ENCODE measurements around the gene WNT5B.

The WNT5B gene

DNA sequence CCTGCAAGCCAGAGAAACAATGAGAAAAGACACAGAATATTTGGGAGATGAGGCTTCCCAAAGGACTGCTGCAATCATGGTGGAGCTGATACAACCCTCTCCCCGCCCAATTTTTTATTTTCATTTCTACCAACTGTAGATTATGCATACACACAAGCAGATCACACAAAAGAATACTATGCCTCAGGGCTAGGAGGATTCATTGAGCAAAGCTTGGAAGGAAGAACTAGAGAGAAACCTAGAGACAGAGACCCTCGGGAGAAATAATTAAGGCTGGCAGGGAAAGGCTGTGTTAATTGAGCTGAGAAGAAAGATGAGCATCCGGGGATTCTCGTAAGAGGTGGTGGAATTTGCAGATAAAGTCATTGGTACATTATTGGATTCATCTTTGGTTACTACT is 9.9 kb upstream of the WNT5B start:
- no peak for DNase-seq
- no peak overlapping the region for H3K27ac ChIP-seq (ENCODE audit: low read depth, low read length)
- no peak overlapping the region for H3K18ac ChIP-seq (ENCODE audit: low read length)

DNA sequence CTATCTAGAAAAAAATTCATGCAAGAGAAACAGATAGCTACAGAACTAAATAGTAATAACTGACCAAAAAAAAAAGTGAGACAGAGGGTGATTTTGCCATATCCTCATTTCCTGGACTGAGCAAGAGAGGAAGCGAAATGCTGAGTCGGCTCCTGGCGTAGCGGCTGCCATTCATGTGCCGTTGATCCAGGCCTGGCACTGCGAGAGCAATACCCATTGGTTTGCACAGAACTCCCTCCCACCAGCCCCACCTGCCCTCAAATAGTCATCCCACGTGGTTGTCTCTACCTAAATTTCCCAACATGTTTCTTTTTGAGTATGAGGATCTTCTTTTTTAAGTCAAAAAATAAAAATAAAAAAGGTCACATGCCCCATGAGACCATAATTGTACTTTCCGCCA is 9.4 kb upstream of the WNT5B start:
- Histone ChIP-seq H3K79me1 (ENCODE audit: low read length) (no peaks in the 10 kb centered on the region), H2BK12ac (ENCODE audit: low read length) (no peak overlapping the region), H4K91ac (ENCODE audit: low read depth, low read length) (no peak overlapping the region), H3K14ac (ENCODE audit: low read length) (no peak overlapping the region), H3K9ac (ENCODE audit: low read length) (no peak overlapping the region), H3K9me3 (ENCODE audit: insufficient read depth, low read depth, low read length) (no peaks in the 10 kb centered on the region), H4K12ac (ENCODE audit: low read depth, low read length) (no peak overlapping the region), H2AFZ (ENCODE audit: insufficient read depth, low read length, poor library complexity) (no peak overlapping the region), H3K79me2 (ENCODE audit: control insufficient read depth, insufficient read depth, low read length, poor library complexity) (no peaks in the 10 kb centered on the region), H3K18ac (ENCODE audit: low read length) (no peak overlapping the region), H3K36me3 (ENCODE audit: control insufficient read depth in 1 of 2, insufficient read depth in 2 of 2, low read length in 2 of 2) (no peaks in the 10 kb centered on the region), H3K4me2 (ENCODE audit: low read length) (no peak overlapping the region), H2AK5ac (ENCODE audit: low read length) (no peak overlapping the region), H2BK5ac (ENCODE audit: low read depth, low read length, poor library complexity) (no peak overlapping the region), H3K4me1 (ENCODE audit: control insufficient read depth in 1 of 2, insufficient read depth in 2 of 2, low read length in 2 of 2) (peaks cover 2 to 3% of the 10 kb centered on the region in 2 experiments), H4K8ac (ENCODE audit: low read depth, low read length) (no peak overlapping the region), H3K27ac (ENCODE audit: low read depth, low read length) (no peak overlapping the region), H3K4me3 (ENCODE audit: low read depth, low read length) (no peak overlapping the region), H3K4ac (ENCODE audit: low read depth, low read length) (no peak overlapping the region), H3K23ac (ENCODE audit: low read length) (no peak overlapping the region), H2BK120ac (ENCODE audit: insufficient read depth, low read length, poor library complexity) (no peak overlapping the region), H3K27me3 (ENCODE audit: insufficient read depth, low read length) (no peaks in the 10 kb centered on the region)
- no peak for DNase-seq
- no CpG with 5 or more reads among the region's 8 CpGs for WGBS (ENCODE audit: extremely low coverage, insufficient coverage, insufficient read length)

More for the DNA sequence above, 9.9 kb upstream of the WNT5B start:
- no peak overlapping the region for H3K4me3 ChIP-seq (ENCODE audit: low read depth, low read length)
- no peak overlapping the region for H3K4me2 ChIP-seq (ENCODE audit: low read length)
- H2BK120ac ChIP-seq (ENCODE audit: insufficient read depth, low read length, poor library complexity): no peak overlapping the region
- no peak overlapping the region for H4K8ac ChIP-seq (ENCODE audit: low read depth, low read length)
- H3K79me2 ChIP-seq (ENCODE audit: control insufficient read depth, insufficient read depth, low read length, poor library complexity): no peaks in the 10 kb centered on the region
- no peaks in the 10 kb centered on the region for H3K27me3 ChIP-seq (ENCODE audit: insufficient read depth, low read length)
- H3K4me1 ChIP-seq (ENCODE audit: control insufficient read depth in 1 of 2, insufficient read depth in 2 of 2, low read length in 2 of 2): peaks cover 2 to 3% of the 10 kb centered on the region in 2 experiments
- no peak overlapping the region for H2AFZ ChIP-seq (ENCODE audit: insufficient read depth, low read length, poor library complexity)
- H3K9me3 ChIP-seq (ENCODE audit: insufficient read depth, low read depth, low read length): no peaks in the 10 kb centered on the region
- H3K9ac ChIP-seq (ENCODE audit: low read length): no peak overlapping the region
- H3K36me3 ChIP-seq (ENCODE audit: control insufficient read depth in 1 of 2, insufficient read depth in 2 of 2, low read length in 2 of 2): no peaks in the 10 kb centered on the region
- WGBS (ENCODE audit: extremely low coverage, insufficient coverage, insufficient read length): no CpG with 5 or more reads among the region's 4 CpGs
- H3K79me1 ChIP-seq (ENCODE audit: low read length): no peaks in the 10 kb centered on the region
- no peak overlapping the region for H2AK5ac ChIP-seq (ENCODE audit: low read length)
- no peak overlapping the region for H4K91ac ChIP-seq (ENCODE audit: low read depth, low read length)
- no peak overlapping the region for H2BK5ac ChIP-seq (ENCODE audit: low read depth, low read length, poor library complexity)
- H4K12ac ChIP-seq (ENCODE audit: low read depth, low read length): no peak overlapping the region
- no peak overlapping the region for H3K23ac ChIP-seq (ENCODE audit: low read length)
- no peak overlapping the region for H3K4ac ChIP-seq (ENCODE audit: low read depth, low read length)
- no peak overlapping the region for H2BK12ac ChIP-seq (ENCODE audit: low read length)
- H3K14ac ChIP-seq (ENCODE audit: low read length): no peak overlapping the region

DNA sequence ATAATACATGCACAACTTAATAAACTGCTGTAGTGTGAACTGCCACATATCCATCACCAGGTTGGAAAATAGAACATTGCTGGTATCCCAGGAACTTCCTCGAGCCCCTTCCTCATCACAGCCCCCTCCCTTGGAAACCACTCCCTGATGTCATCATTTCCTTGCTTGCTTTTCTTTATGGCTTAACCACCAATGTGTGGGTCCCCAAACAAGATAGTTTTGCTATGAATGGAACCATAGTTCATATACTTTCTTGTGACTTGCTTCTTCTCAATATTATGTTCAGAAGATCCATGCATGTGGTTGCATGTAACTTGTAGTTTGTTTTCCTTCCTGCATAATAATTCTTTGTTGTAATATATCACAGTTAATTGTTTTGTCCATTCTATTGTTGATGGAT is 8.9 kb upstream of the WNT5B start:
- no peak for DNase-seq
- H3K9ac ChIP-seq (ENCODE audit: low read length): no peak overlapping the region
- H3K27ac ChIP-seq (ENCODE audit: low read depth, low read length): no peak overlapping the region
- H3K4me3 ChIP-seq (ENCODE audit: low read depth, low read length): no peak overlapping the region
- H3K18ac ChIP-seq (ENCODE audit: low read length): no peak overlapping the region
- no peaks in the 10 kb centered on the region for H3K79me2 ChIP-seq (ENCODE audit: control insufficient read depth, insufficient read depth, low read length, poor library complexity)
- H4K8ac ChIP-seq (ENCODE audit: low read depth, low read length): no peak overlapping the region
- H2BK5ac ChIP-seq (ENCODE audit: low read depth, low read length, poor library complexity): no peak overlapping the region
- H2AK5ac ChIP-seq (ENCODE audit: low read length): no peak overlapping the region
- no peak overlapping the region for H2BK120ac ChIP-seq (ENCODE audit: insufficient read depth, low read length, poor library complexity)
- H3K79me1 ChIP-seq (ENCODE audit: low read length): no peaks in the 10 kb centered on the region
- no peaks in the 10 kb centered on the region for H3K27me3 ChIP-seq (ENCODE audit: insufficient read depth, low read length)
- H2AFZ ChIP-seq (ENCODE audit: insufficient read depth, low read length, poor library complexity): no peak overlapping the region
- no peak overlapping the region for H2BK12ac ChIP-seq (ENCODE audit: low read length)
- no peaks in the 10 kb centered on the region for H3K36me3 ChIP-seq (ENCODE audit: control insufficient read depth in 1 of 2, insufficient read depth in 2 of 2, low read length in 2 of 2)
- H3K9me3 ChIP-seq (ENCODE audit: insufficient read depth, low read depth, low read length): no peaks in the 10 kb centered on the region
- H3K4me2 ChIP-seq (ENCODE audit: low read length): no peak overlapping the region
- WGBS (ENCODE audit: extremely low coverage, insufficient coverage, insufficient read length): no CpG with 5 or more reads among the region's 1 CpG
- no peak overlapping the region for H3K4ac ChIP-seq (ENCODE audit: low read depth, low read length)
- H3K4me1 ChIP-seq (ENCODE audit: control insufficient read depth in 1 of 2, insufficient read depth in 2 of 2, low read length in 2 of 2): peaks cover 2 to 7% of the 10 kb centered on the region in 2 experiments
- no peak overlapping the region for H4K12ac ChIP-seq (ENCODE audit: low read depth, low read length)
- no peak overlapping the region for H3K23ac ChIP-seq (ENCODE audit: low read length)
- no peak overlapping the region for H3K14ac ChIP-seq (ENCODE audit: low read length)
- H4K91ac ChIP-seq (ENCODE audit: low read depth, low read length): no peak overlapping the region

DNA sequence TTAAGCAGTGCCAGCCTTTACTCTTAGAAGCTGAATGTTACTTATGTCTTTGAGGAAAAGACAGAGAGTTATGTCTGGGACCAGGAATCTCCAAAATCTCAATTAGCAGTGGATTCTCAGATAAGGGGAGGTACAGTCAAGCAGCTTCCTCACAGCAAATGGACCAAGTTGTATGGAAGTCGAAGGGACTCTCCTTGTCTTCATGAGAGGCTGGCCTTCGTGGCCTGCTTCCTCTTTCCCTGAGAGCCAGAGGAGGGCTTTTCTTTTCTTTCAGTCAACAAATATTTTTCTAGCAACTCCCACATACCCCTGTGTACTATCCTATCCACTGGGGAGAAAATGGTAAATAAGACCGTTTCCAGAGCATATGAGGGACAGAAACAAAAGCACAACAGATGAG is 6.6 kb upstream of the WNT5B start:
- WGBS (ENCODE audit: extremely low coverage, insufficient coverage, insufficient read length): no CpG with 5 or more reads among the region's 3 CpGs
- Histone ChIP-seq H3K23ac (ENCODE audit: low read length) (no peak overlapping the region), H3K36me3 (ENCODE audit: control insufficient read depth in 1 of 2, insufficient read depth in 2 of 2, low read length in 2 of 2) (no peaks in the 10 kb centered on the region)

More for the DNA sequence above, 6.6 kb upstream of the WNT5B start:
- DNase-seq: no peak
- H3K79me1 ChIP-seq (ENCODE audit: low read length): no peaks in the 10 kb centered on the region
- no peak overlapping the region for H4K8ac ChIP-seq (ENCODE audit: low read depth, low read length)
- H3K4me1 ChIP-seq (ENCODE audit: control insufficient read depth in 1 of 2, insufficient read depth in 2 of 2, low read length in 2 of 2): peaks cover 6 to 11% of the 10 kb centered on the region in 2 experiments
- no peak overlapping the region for H3K4me3 ChIP-seq (ENCODE audit: low read depth, low read length)
- H2BK5ac ChIP-seq (ENCODE audit: low read depth, low read length, poor library complexity): no peak overlapping the region
- H2AFZ ChIP-seq (ENCODE audit: insufficient read depth, low read length, poor library complexity): no peak overlapping the region
- no peak overlapping the region for H4K91ac ChIP-seq (ENCODE audit: low read depth, low read length)
- H4K12ac ChIP-seq (ENCODE audit: low read depth, low read length): no peak overlapping the region
- H3K9me3 ChIP-seq (ENCODE audit: insufficient read depth, low read depth, low read length): no peaks in the 10 kb centered on the region
- no peak overlapping the region for H2AK5ac ChIP-seq (ENCODE audit: low read length)
- H3K27me3 ChIP-seq (ENCODE audit: insufficient read depth, low read length): no peaks in the 10 kb centered on the region
- no peak overlapping the region for H2BK12ac ChIP-seq (ENCODE audit: low read length)
- no peak overlapping the region for H3K14ac ChIP-seq (ENCODE audit: low read length)
- H3K79me2 ChIP-seq (ENCODE audit: control insufficient read depth, insufficient read depth, low read length, poor library complexity): no peaks in the 10 kb centered on the region
- no peak overlapping the region for H3K9ac ChIP-seq (ENCODE audit: low read length)
- H3K4me2 ChIP-seq (ENCODE audit: low read length): no peak overlapping the region
- no peak overlapping the region for H3K4ac ChIP-seq (ENCODE audit: low read depth, low read length)
- H3K27ac ChIP-seq (ENCODE audit: low read depth, low read length): no peak overlapping the region
- H3K18ac ChIP-seq (ENCODE audit: low read length): no peak overlapping the region
- H2BK120ac ChIP-seq (ENCODE audit: insufficient read depth, low read length, poor library complexity): no peak overlapping the region
